HepG2 (cell line): ENCODE data around the gene FYB2. TPM values are rescaled to one million over a fixed set of nuclear protein-coding genes. Genes with fewer than 3 reads are reported as not detected.

Experiments used
- ATF4 ChIP-seq, 2 experiments: fragments of 450-650 bp in 1 of 2; sonication (generic) in 1 of 2; formaldehyde crosslinking; IDR thresholded peaks; 2 replicates each; pipeline versions ENCODE4 v1.5.0 to v1.8.0; 2020 to 2022; ENCODE audit warnings: mild to moderate bottlenecking in 1 of 2, missing genetic modification reagents in 1 of 2
- CENPT ChIP-seq: sonication (generic); formaldehyde crosslinking; IDR thresholded peaks from 2 replicates; pipeline ENCODE4 v1.8.0; 2022; ENCODE audit warnings: low read depth, mild to moderate bottlenecking, moderate library complexity, missing genetic modification reagents
- GATAD2A ChIP-seq: IDR thresholded peaks from 2 replicates; pipeline ENCODE4 v1.6.1; 2016
- HNRNPK ChIP-seq: fragments of 200-400 bp; formaldehyde crosslinking; IDR thresholded peaks from 2 replicates; pipeline ENCODE4 v1.6.1; 2018; ENCODE audit warnings: low read length, low read depth, moderate library complexity, mild to moderate bottlenecking; ENCODE audit not compliant: poor library complexity, severe bottlenecking
- MEF2D ChIP-seq: sonication (generic); formaldehyde crosslinking; IDR thresholded peaks from 2 replicates; pipeline ENCODE4 v1.5.1; 2020; ENCODE audit warnings: mild to moderate bottlenecking, missing genetic modification reagents
- MIER2 ChIP-seq: IDR thresholded peaks from 2 replicates; pipeline ENCODE4 v1.6.1; 2016; ENCODE audit warnings: missing biosample characterization, missing genetic modification reagents
- NONO ChIP-seq, 2 experiments: fragments of 450-650 bp in 1 of 2; sonication (generic) in 1 of 2; formaldehyde crosslinking in 1 of 2; IDR thresholded peaks in 1 of 2; conservative IDR thresholded peaks in 1 of 2; 2 replicates each; pipeline versions ENCODE4 v1.6.1 to v1.8.0; 2017 to 2022; ENCODE audit warnings: mild to moderate bottlenecking in 1 of 2, missing genetic modification reagents in 1 of 2, moderate library complexity in 1 of 2
- NR2F1 ChIP-seq, 2 experiments: fragments of 450-650 bp in 1 of 2; formaldehyde crosslinking in 1 of 2; IDR thresholded peaks; 2 replicates each; pipeline versions ENCODE4 v1.5.0 to v1.6.1; 2016 to 2020; ENCODE audit warnings: mild to moderate bottlenecking in 1 of 2, missing compliant biosample characterization in 1 of 2, missing genetic modification reagents in 1 of 2, moderate library complexity in 1 of 2
- ONECUT2 ChIP-seq: sonication (generic); formaldehyde crosslinking; IDR thresholded peaks from 2 replicates; pipeline ENCODE4 v1.4.0; 2020; ENCODE audit warnings: missing genetic modification reagents
- PBX2 ChIP-seq: IDR thresholded peaks from 2 replicates; pipeline ENCODE4 v1.6.1; 2016; ENCODE audit warnings: control low read depth
- PRMT3 ChIP-seq: sonication (generic); formaldehyde crosslinking; IDR thresholded peaks from 2 replicates; pipeline ENCODE4 v1.8.1; 2022; ENCODE audit warnings: low read depth, mild to moderate bottlenecking, moderate library complexity, missing genetic modification reagents, borderline replicate concordance
- RFXANK ChIP-seq: IDR thresholded peaks from 2 replicates; pipeline ENCODE4 v1.6.1; 2016
- RNF219 ChIP-seq: sonication (generic); formaldehyde crosslinking; IDR thresholded peaks from 2 replicates; pipeline ENCODE4 v1.5.0; 2020; ENCODE audit warnings: mild to moderate bottlenecking, missing genetic modification reagents
- SETDB1 ChIP-seq: sonication (generic); formaldehyde crosslinking; IDR thresholded peaks from 2 replicates; pipeline ENCODE4 v1.5.1; 2020; ENCODE audit warnings: missing genetic modification reagents, mild to moderate bottlenecking, borderline replicate concordance
- SMC3 ChIP-seq: IDR thresholded peaks from 2 replicates; pipeline ENCODE4 v1.6.1; 2011; ENCODE audit warnings: low read length, improper control_type of control experiment
- TSC22D2 ChIP-seq: sonication (generic); formaldehyde crosslinking; IDR thresholded peaks from 2 replicates; pipeline ENCODE4 v1.5.1; 2020; ENCODE audit warnings: missing genetic modification reagents, mild to moderate bottlenecking, borderline replicate concordance
- XRCC5 ChIP-seq: fragments of 200-400 bp; formaldehyde crosslinking; optimal IDR thresholded peaks from 2 replicates; pipeline ENCODE3; 2017; ENCODE audit warnings: mild to moderate bottlenecking, low read length
- ZNF10 ChIP-seq: sonication (generic); formaldehyde crosslinking; IDR thresholded peaks from 2 replicates; pipeline ENCODE4 v1.4.0; 2020; ENCODE audit warnings: mild to moderate bottlenecking, low read depth, missing genetic modification reagents, borderline replicate concordance
- ZNF101 ChIP-seq: sonication (generic); formaldehyde crosslinking; IDR thresholded peaks from 2 replicates; pipeline ENCODE4 v1.4.0; 2020; ENCODE audit warnings: mild to moderate bottlenecking, low read depth, missing genetic modification reagents, borderline replicate concordance
- ZNF501 ChIP-seq: sonication (generic); formaldehyde crosslinking; IDR thresholded peaks from 2 replicates; pipeline ENCODE4 v1.5.1; 2020; ENCODE audit warnings: mild to moderate bottlenecking, moderate library complexity, missing genetic modification reagents
- ZNF580 ChIP-seq: IDR thresholded peaks from 2 replicates; pipeline ENCODE4 v1.6.1; 2016; ENCODE audit warnings: low read depth, borderline replicate concordance
- ZNF605 ChIP-seq: sonication (generic); formaldehyde crosslinking; IDR thresholded peaks from 2 replicates; pipeline ENCODE4 v1.8.0; 2022; ENCODE audit warnings: mild to moderate bottlenecking, missing genetic modification reagents
- ZNF607 ChIP-seq: sonication (generic); formaldehyde crosslinking; IDR thresholded peaks from 2 replicates; pipeline ENCODE4 v1.5.1; 2020; ENCODE audit warnings: missing genetic modification reagents, mild to moderate bottlenecking, borderline replicate concordance
- ZNF773 ChIP-seq: sonication (generic); formaldehyde crosslinking; IDR thresholded peaks from 2 replicates; pipeline ENCODE4 v1.4.0; 2020; ENCODE audit warnings: missing genetic modification reagents, borderline replicate concordance
- ZNF790 ChIP-seq: sonication (generic); formaldehyde crosslinking; IDR thresholded peaks from 2 replicates; pipeline ENCODE4 v1.8.0; 2022; ENCODE audit warnings: missing genetic modification reagents, mild to moderate bottlenecking, borderline replicate concordance
- polyA plus RNA-seq, 8 experiments: library from polyadenylated mRNA; depleted of rRNA in 3 of 8; stranded (reverse) in 7 of 8; unstranded in 1 of 8; fragments of >200 nt; fragmentation: Illumina TruSeq in 4 of 8; extraction: Trizol in 4 of 8; gene quantifications; 2 replicates each; pipeline versions ENCODE4 v1.2.1 to v1.2.3, GENCODE V29; 2011 to 2016; ENCODE audit warnings: low read depth in 4 of 8, missing spikeins in 1 of 8, mixed read lengths in 1 of 8; ENCODE audit not compliant: insufficient read depth in 1 of 8
- total RNA-seq, 5 experiments: library from RNA; depleted of rRNA; stranded (reverse); fragments of >200 nt; fragmentation: Illumina TruSeq; extraction: Trizol; gene quantifications; 2 replicates each; pipeline ENCODE4 v1.2.3, GENCODE V29; 2016; ENCODE audit warnings: low read depth in 1 of 5

Gene FYB2
- total and polyA plus RNA-seq, 2 of the 13 experiments (the other 11 are each of a cell fraction or from before 2014, with no cell fraction given) = 1.2 to 2.7 TPM

GRCh38 chr1:56831871-56832693, 12.9 kb upstream of the FYB2 start (continued):
- TF ChIP-seq ZNF773 (CRISPR knock-in tag) (no peak), ZNF607 (CRISPR knock-in tag) (no peak), ZNF10 (CRISPR knock-in tag) (no peak), RNF219 (CRISPR knock-in tag) (no peak), MIER2 (CRISPR knock-in tag) (0 out of 2 replicates have a peak, but pooled peaks have one; percentile 38), ZNF501 (CRISPR knock-in tag) (no peak), ONECUT2 (CRISPR knock-in tag) (no peak), GATAD2A (CRISPR knock-in tag) (0 out of 2 replicates have a peak, but pooled peaks have one; percentile 18), TSC22D2 (CRISPR knock-in tag) (no peak), SMC3 (peak; percentile 100), XRCC5 (peak; percentile 27), NR2F1 (CRISPR knock-in tag; IDR thresholded peaks at IDR 0.05) (no peak), MEF2D (peak; percentile 88), RFXANK (CRISPR knock-in tag) (no peak), ZNF580 (CRISPR knock-in tag) (peak; percentile 62; the same call in 1 of the 2 replicates), PBX2 (no peak), ZNF101 (no peak), SETDB1 (no peak), HNRNPK (no peak), NONO (IDR thresholded peaks at IDR 0.05) (no peak), NONO (CRISPR knock-in tag; conservative IDR thresholded peaks at IDR 0.05) (no peak), CENPT (CRISPR knock-in tag) (no peak), ZNF790 (CRISPR knock-in tag) (no peak), ZNF605 (CRISPR knock-in tag) (no peak), PRMT3 (CRISPR knock-in tag) (no peak), ATF4 (CRISPR knock-in tag; IDR thresholded peaks at IDR 0.05) (no peak)
